Mesenchymal stem cell (in vitro differentiated cells and primary cell): ENCODE data around the gene DPH1.
A peak's percentile ranks its signal among the peaks of the same experiment; 100 is the strongest.

Source experiments
- DNase-seq: peaks from one replicate; pipeline ENCODE4 v3.0.0-alpha.2; 2013
- H2AFZ ChIP-seq: one replicate; pipeline ENCODE4 v1.6.1; 2013; ENCODE audit warnings: low read depth, mild to moderate bottlenecking, control low read depth, inconsistent platforms, low read length, moderate library complexity
- H2AK5ac ChIP-seq: 2 replicates; pipeline ENCODE4 v1.6.1; 2013; ENCODE audit warnings: low read length, moderate library complexity, mild to moderate bottlenecking, inconsistent platforms; ENCODE audit not compliant: severe bottlenecking
- H2BK120ac ChIP-seq: one replicate; pipeline ENCODE4 v1.6.1; 2013; ENCODE audit warnings: low read depth, mild to moderate bottlenecking, inconsistent platforms, low read length, moderate library complexity
- H2BK12ac ChIP-seq, 2 experiments: one replicate each; pipeline ENCODE4 v1.6.1; 2013; ENCODE audit warnings: inconsistent platforms in 2 of 2, low read length in 2 of 2, mild to moderate bottlenecking in 2 of 2, moderate library complexity in 2 of 2, control low read depth in 1 of 2
- H2BK15ac ChIP-seq: one replicate; pipeline ENCODE4 v1.6.1; 2013; ENCODE audit warnings: mild to moderate bottlenecking, low read depth, inconsistent platforms; ENCODE audit not compliant: poor library complexity, severe bottlenecking
- H2BK5ac ChIP-seq: 2 replicates; pipeline ENCODE4 v1.6.1; 2013; ENCODE audit warnings: low read depth, mild to moderate bottlenecking, low read length, control low read depth, inconsistent platforms; ENCODE audit not compliant: poor library complexity, severe bottlenecking
- H3K14ac ChIP-seq, 2 experiments: one replicate each; pipeline ENCODE4 v1.6.1; 2013; ENCODE audit warnings: inconsistent platforms in 2 of 2, low read length in 2 of 2, control low read depth in 1 of 2, mild to moderate bottlenecking in 1 of 2, moderate library complexity in 1 of 2
- H3K18ac ChIP-seq, 2 experiments: one replicate each; pipeline ENCODE4 v1.6.1; 2013; ENCODE audit warnings: inconsistent platforms in 2 of 2, low read length in 2 of 2, control low read depth in 1 of 2, low read depth in 1 of 2, mild to moderate bottlenecking in 1 of 2
- H3K23ac ChIP-seq, 2 experiments: one replicate each; pipeline ENCODE4 v1.6.1; 2013; ENCODE audit warnings: inconsistent platforms in 2 of 2, low read length in 2 of 2, mild to moderate bottlenecking in 2 of 2, moderate library complexity in 2 of 2, control low read depth in 1 of 2
- H3K27ac ChIP-seq: 2 replicates; pipeline ENCODE4 v1.5.1; 2013; ENCODE audit warnings: mild to moderate bottlenecking, moderate library complexity, low read length, control low read depth, inconsistent platforms; ENCODE audit not compliant: poor library complexity, severe bottlenecking
- H3K27me3 ChIP-seq, 2 experiments: 2 replicates each; pipeline versions ENCODE4 v1.6.1 to v1.7.0; 2013; ENCODE audit warnings: low read length in 2 of 2, mild to moderate bottlenecking in 2 of 2, moderate library complexity in 2 of 2, control low read depth in 1 of 2, inconsistent platforms in 1 of 2; ENCODE audit not compliant: control insufficient read depth in 1 of 2, insufficient read depth in 1 of 2
- H3K36me3 ChIP-seq, 2 experiments: 2 replicates each; pipeline versions ENCODE4 v1.6.1 to v1.7.0; 2013; ENCODE audit warnings: low read length in 2 of 2, control low read depth in 1 of 2, inconsistent platforms in 1 of 2, low read depth in 1 of 2, mild to moderate bottlenecking in 1 of 2; ENCODE audit not compliant: insufficient read depth in 2 of 2, control insufficient read depth in 1 of 2
- H3K4ac ChIP-seq, 2 experiments: one replicate each; pipeline ENCODE4 v1.6.1; 2013; ENCODE audit warnings: inconsistent platforms in 2 of 2, low read length in 2 of 2, mild to moderate bottlenecking in 2 of 2, moderate library complexity in 2 of 2, control low read depth in 1 of 2, low read depth in 1 of 2
- H3K4me1 ChIP-seq: 2 replicates; pipeline ENCODE4 v1.6.1; 2013; ENCODE audit warnings: low read depth, low read length, control low read depth; ENCODE audit not compliant: control insufficient read depth, insufficient read depth
- H3K4me2 ChIP-seq: 2 replicates; pipeline ENCODE4 v1.6.1; 2013; ENCODE audit warnings: low read length, mild to moderate bottlenecking, inconsistent platforms; ENCODE audit not compliant: poor library complexity, severe bottlenecking
- H3K4me3 ChIP-seq, 2 experiments: 2 replicates each; pipeline versions ENCODE4 v1.5.1 to v1.7.0; 2013; ENCODE audit warnings: low read length in 2 of 2, mild to moderate bottlenecking in 2 of 2, control low read depth in 1 of 2, low read depth in 1 of 2; ENCODE audit not compliant: insufficient read depth in 1 of 2
- H3K79me1 ChIP-seq: replicated peaks from 2 replicates; pipeline ENCODE4 v1.6.1; 2013; ENCODE audit warnings: mild to moderate bottlenecking, control low read depth, low read length, inconsistent platforms; ENCODE audit not compliant: poor library complexity, severe bottlenecking
- H3K9ac ChIP-seq: 2 replicates; pipeline ENCODE4 v1.7.0; 2013; ENCODE audit warnings: mild to moderate bottlenecking, low read length, moderate library complexity
- H3K9me3 ChIP-seq: 2 replicates; pipeline ENCODE4 v1.7.0; 2013; ENCODE audit warnings: mild to moderate bottlenecking, low read length; ENCODE audit not compliant: control insufficient read depth
- H4K8ac ChIP-seq: one replicate; pipeline ENCODE4 v1.6.1; 2013; ENCODE audit warnings: inconsistent platforms, mild to moderate bottlenecking, low read length, moderate library complexity
- H4K91ac ChIP-seq: one replicate; pipeline ENCODE4 v1.6.1; 2013; ENCODE audit warnings: mild to moderate bottlenecking, low read length, inconsistent platforms
- WGBS: methylation state at CpG from one replicate; pipeline ENCODE4 v1.1.7; 2013; ENCODE audit warnings: mixed read lengths; 5-methylcytosine and 5-hydroxymethylcytosine counted together

Gene DPH1

GRCh38 chr17:2030779-2031163 is 818 bp downstream of the DPH1 start:
- Histone ChIP-seq H3K4me1 (peaks cover 34% of the 10 kb centered on the region), H3K4me3 (peak overlapping the region; percentile 17 to 91), H2BK5ac (no peak overlapping the region), H2BK120ac (no peak overlapping the region), H3K36me3 (peaks cover 13 to 14% of the 10 kb centered on the region in 2 experiments), H3K14ac (no peak overlapping the region), H3K4ac (peak overlapping the region in 1 of 2 experiments; percentile 56), H3K79me1 (peaks cover 25% of the 10 kb centered on the region), H3K18ac (peak overlapping the region in 1 of 2 experiments; percentile 44), H2BK15ac (no peak overlapping the region), H4K8ac (peak overlapping the region; percentile 19), H3K4me2 (peak overlapping the region; percentile 69), H3K23ac (no peak overlapping the region), H3K9ac (peak overlapping the region; percentile 90), H3K27me3 (peaks cover 19 to 26% of the 10 kb centered on the region in 2 experiments), H2BK12ac (peak overlapping the region in 1 of 2 experiments; percentile 61), H3K27ac (no peak overlapping the region), H2AFZ (no peak overlapping the region), H4K91ac (no peak overlapping the region), H3K9me3 (no peaks in the 10 kb centered on the region), H2AK5ac (peak overlapping the region; percentile 32)
- DNase-seq: no peak
- WGBS: 33% methylated on average over 10 of the region's 10 CpGs

DNA sequence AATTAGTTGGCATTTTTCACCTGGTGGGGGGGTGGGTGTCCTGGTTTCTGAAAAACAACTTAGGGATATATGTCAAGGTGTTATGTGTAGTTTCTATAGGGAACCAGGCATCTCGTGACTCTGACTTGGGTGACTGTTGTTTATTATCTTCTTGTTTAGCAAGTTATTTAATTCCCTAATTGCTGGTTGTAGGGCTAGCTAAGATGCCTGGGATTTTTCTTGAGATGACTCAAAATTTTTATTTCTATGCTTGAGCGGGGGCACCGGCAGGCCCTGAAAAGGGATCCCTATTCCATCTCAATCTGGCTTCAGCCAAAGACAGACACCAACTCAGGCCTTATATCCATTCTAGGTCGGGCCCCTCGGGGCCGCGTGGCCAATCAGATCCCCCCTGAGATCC is 3.2 kb downstream of the DPH1 start:
- Histone ChIP-seq H3K36me3 (peaks cover 35 to 37% of the 10 kb centered on the region in 2 experiments), H3K14ac (no peak overlapping the region), H2BK5ac (no peak overlapping the region), H3K4me2 (no peak overlapping the region), H3K4ac (no peak overlapping the region), H4K91ac (no peak overlapping the region), H2BK15ac (no peak overlapping the region), H3K4me1 (peaks cover 33% of the 10 kb centered on the region), H3K27me3 (peaks cover 8 to 9% of the 10 kb centered on the region in 2 experiments), H4K8ac (no peak overlapping the region), H3K23ac (no peak overlapping the region), H3K79me1 (peaks cover 26% of the 10 kb centered on the region), H2BK12ac (no peak overlapping the region), H2AK5ac (no peak overlapping the region), H3K4me3 (no peak overlapping the region), H2AFZ (no peak overlapping the region), H3K9me3 (no peaks in the 10 kb centered on the region), H3K9ac (no peak overlapping the region), H2BK120ac (no peak overlapping the region), H3K27ac (no peak overlapping the region), H3K18ac (no peak overlapping the region)
- DNase-seq: no peak
- 92% methylated on average over 7 of the region's 7 CpGs for WGBS

GRCh38 chr17:2034157-2034556 is 4.2 kb downstream of the DPH1 start:
- Histone ChIP-seq H3K4me2 (no peak overlapping the region), H3K27ac (no peak overlapping the region), H3K4ac (no peak overlapping the region), H3K36me3 (peaks cover 39 to 44% of the 10 kb centered on the region in 2 experiments), H2BK5ac (no peak overlapping the region), H3K9ac (no peak overlapping the region), H3K27me3 (no peaks in the 10 kb centered on the region), H3K14ac (no peak overlapping the region), H2BK12ac (no peak overlapping the region), H2AFZ (no peak overlapping the region), H2BK120ac (no peak overlapping the region), H3K23ac (no peak overlapping the region), H4K8ac (no peak overlapping the region), H3K4me3 (no peak overlapping the region), H3K4me1 (peaks cover 27% of the 10 kb centered on the region), H3K9me3 (no peaks in the 10 kb centered on the region), H2BK15ac (no peak overlapping the region), H4K91ac (no peak overlapping the region), H3K18ac (no peak overlapping the region), H3K79me1 (peaks cover 26% of the 10 kb centered on the region), H2AK5ac (no peak overlapping the region)
- DNase-seq: no peak
- 100% methylated on average over 1 of the region's 7 CpGs for WGBS

DNA sequence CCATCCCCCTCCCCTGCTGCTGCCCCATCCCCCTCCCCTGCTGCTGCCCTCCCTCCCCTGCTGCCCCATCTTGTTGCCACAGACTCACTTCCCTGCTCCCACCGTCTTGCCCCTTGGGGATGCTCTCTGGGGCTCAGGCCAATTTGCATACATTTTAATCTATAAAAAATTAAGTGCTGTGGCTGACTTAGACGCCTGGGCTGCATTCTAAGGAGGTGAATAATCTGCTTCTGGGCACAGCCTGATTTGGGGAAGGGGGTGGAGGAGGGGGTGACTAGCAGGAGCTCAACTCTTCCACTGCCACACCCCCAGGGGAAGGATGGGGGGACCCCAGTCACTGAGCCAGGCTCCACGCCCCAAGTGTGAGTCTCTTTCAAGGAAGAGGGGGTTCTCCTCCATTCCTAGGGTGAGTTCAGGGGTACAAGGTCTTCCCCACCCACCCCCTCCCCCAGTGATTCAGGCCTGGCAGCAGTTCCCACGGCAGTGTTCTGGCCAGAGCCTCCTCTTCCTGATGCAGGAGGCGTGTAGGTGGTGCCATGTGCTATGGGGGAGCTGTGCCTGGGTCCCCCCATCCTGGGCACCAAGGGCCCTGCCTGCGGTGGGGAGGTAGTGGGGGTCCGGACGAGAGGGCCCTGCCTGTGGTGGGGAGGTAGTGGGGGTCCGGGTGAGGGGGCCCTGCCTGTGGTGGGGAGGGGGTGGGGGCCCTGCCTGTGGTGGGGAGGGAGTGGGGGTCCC is 5.0 kb downstream of the DPH1 start:
- peaks cover 26% of the 10 kb centered on the region for H3K79me1 ChIP-seq

More for the DNA sequence above, 5.0 kb downstream of the DPH1 start:
- Histone ChIP-seq H3K27me3 (no peaks in the 10 kb centered on the region), H3K36me3 (peaks cover 39 to 48% of the 10 kb centered on the region in 2 experiments), H3K4me2 (no peak overlapping the region), H3K27ac (no peak overlapping the region), H3K9ac (no peak overlapping the region), H2BK12ac (no peak overlapping the region), H3K9me3 (no peaks in the 10 kb centered on the region), H2BK15ac (no peak overlapping the region), H4K91ac (no peak overlapping the region), H3K4ac (no peak overlapping the region), H4K8ac (no peak overlapping the region), H3K4me3 (no peak overlapping the region), H2BK120ac (no peak overlapping the region), H3K4me1 (peaks cover 24% of the 10 kb centered on the region), H2AK5ac (no peak overlapping the region), H3K18ac (no peak overlapping the region), H2AFZ (no peak overlapping the region), H2BK5ac (no peak overlapping the region), H3K23ac (no peak overlapping the region), H3K14ac (no peak overlapping the region)
- DNase-seq: no peak
- 65% methylated on average over 4 of the region's 9 CpGs for WGBS
